ENCODE data around the gene NR5A2. TPM values are rescaled to one million over a fixed set of nuclear protein-coding genes. Genes with fewer than 3 reads are reported as not detected.

The NR5A2 gene
- total RNA-seq, 1 donor from 2014 or later: 2.0 TPM

- peaks cover 8% of the 10 kb centered on the region for H3K4me1 Mint-ChIP-seq (ENCODE audit: low read depth, unreplicated experiment)
- no peak overlapping the region for H3K4me3 Mint-ChIP-seq (ENCODE audit: unreplicated experiment)
- DNase-seq: no peak
- no peak overlapping the region for H3K27ac Mint-ChIP-seq (ENCODE audit: unreplicated experiment)
- TF ChIP-seq, protein P1, sequence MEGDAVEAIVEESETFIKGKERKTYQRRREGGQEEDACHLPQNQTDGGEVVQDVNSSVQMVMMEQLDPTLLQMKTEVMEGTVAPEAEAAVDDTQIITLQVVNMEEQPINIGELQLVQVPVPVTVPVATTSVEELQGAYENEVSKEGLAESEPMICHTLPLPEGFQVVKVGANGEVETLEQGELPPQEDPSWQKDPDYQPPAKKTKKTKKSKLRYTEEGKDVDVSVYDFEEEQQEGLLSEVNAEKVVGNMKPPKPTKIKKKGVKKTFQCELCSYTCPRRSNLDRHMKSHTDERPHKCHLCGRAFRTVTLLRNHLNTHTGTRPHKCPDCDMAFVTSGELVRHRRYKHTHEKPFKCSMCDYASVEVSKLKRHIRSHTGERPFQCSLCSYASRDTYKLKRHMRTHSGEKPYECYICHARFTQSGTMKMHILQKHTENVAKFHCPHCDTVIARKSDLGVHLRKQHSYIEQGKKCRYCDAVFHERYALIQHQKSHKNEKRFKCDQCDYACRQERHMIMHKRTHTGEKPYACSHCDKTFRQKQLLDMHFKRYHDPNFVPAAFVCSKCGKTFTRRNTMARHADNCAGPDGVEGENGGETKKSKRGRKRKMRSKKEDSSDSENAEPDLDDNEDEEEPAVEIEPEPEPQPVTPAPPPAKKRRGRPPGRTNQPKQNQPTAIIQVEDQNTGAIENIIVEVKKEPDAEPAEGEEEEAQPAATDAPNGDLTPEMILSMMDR (IDR thresholded peaks at IDR 0.05; ENCODE audit: partially characterized antibody, unreplicated experiment): no peak
- H3K27me3 Mint-ChIP-seq (ENCODE audit: unreplicated experiment): peaks cover 2% of the 10 kb centered on the region
- no peaks in the 10 kb centered on the region for H3K9me3 Mint-ChIP-seq (ENCODE audit: unreplicated experiment)
- H3K36me3 Mint-ChIP-seq (ENCODE audit: unreplicated experiment): no peaks in the 10 kb centered on the region
Measured at GRCh38 chr1:200178340-200178739, 150.8 kb downstream of the NR5A2 start.

GRCh38 chr1:200179126-200179780, 151.7 kb downstream of the NR5A2 start:
- Mint-ChIP-seq H3K27me3 (ENCODE audit: unreplicated experiment) (peaks cover 2% of the 10 kb centered on the region), H3K9me3 (ENCODE audit: unreplicated experiment) (no peaks in the 10 kb centered on the region)

DNA sequence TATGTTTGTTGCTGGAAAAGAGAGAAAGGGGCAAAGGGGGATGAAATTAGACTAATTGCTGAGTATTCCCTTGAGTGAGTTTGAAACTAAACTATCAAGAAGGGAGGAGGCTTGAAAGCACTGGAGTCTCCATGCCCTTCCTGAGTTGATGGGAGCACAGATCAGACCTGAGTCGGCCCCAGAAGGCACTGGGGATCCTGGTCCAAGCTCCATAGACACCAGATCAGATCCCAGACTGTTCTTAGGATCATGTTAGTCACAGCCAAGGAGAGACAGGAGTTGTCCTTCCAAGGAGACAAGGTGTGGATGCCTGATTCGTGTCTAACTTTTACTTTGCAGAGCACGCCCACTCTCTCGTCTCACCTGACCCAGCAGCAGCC, 152.3 kb downstream of the NR5A2 start:
- H3K4me1 Mint-ChIP-seq (ENCODE audit: low read depth, unreplicated experiment): peaks cover 1% of the 10 kb centered on the region
- H3K9me3 Mint-ChIP-seq (ENCODE audit: unreplicated experiment): no peaks in the 10 kb centered on the region
- no peaks in the 10 kb centered on the region for H3K36me3 Mint-ChIP-seq (ENCODE audit: unreplicated experiment)
- H3K4me3 Mint-ChIP-seq (ENCODE audit: unreplicated experiment): no peak overlapping the region
- TF ChIP-seq, protein P1 (IDR thresholded peaks at IDR 0.05; ENCODE audit: partially characterized antibody, unreplicated experiment): no peak
- peaks cover 2% of the 10 kb centered on the region for H3K27me3 Mint-ChIP-seq (ENCODE audit: unreplicated experiment)
- H3K27ac Mint-ChIP-seq (ENCODE audit: unreplicated experiment): no peak overlapping the region
- DNase-seq: no peak

More at GRCh38 chr1:200179126-200179780, 151.7 kb downstream of the NR5A2 start:
- Mint-ChIP-seq H3K36me3 (ENCODE audit: unreplicated experiment) (no peaks in the 10 kb centered on the region), H3K4me3 (ENCODE audit: unreplicated experiment) (no peak overlapping the region), H3K27ac (ENCODE audit: unreplicated experiment) (no peak overlapping the region), H3K4me1 (ENCODE audit: low read depth, unreplicated experiment) (peaks cover 1% of the 10 kb centered on the region)
- TF ChIP-seq, protein P1 (IDR thresholded peaks at IDR 0.05; ENCODE audit: partially characterized antibody, unreplicated experiment): no peak
- DNase-seq: no peak

DNA sequence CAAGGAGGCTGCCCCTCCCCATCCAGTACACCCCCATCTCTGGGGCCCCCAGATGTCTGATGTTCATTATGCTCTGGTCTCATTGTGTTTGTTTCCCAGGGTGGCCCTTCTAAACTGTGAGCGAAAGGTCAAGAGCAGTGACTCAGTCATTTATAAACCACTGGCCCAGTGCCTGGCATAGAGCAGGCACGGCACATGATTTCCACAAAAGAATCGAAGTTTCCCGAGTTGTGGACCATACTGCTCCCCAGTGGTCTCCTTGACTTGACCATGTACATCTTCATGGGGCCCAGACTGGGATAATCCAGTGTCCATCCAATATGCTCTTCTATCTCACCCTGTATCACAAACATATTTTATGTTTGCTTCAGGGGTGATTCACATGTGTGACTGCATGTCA, 153.3 kb downstream of the NR5A2 start:
- Mint-ChIP-seq H3K27me3 (ENCODE audit: unreplicated experiment) (peaks cover 2% of the 10 kb centered on the region), H3K27ac (ENCODE audit: unreplicated experiment) (no peak overlapping the region), H3K4me3 (ENCODE audit: unreplicated experiment) (no peak overlapping the region), H3K4me1 (ENCODE audit: low read depth, unreplicated experiment) (peaks cover 1% of the 10 kb centered on the region), H3K9me3 (ENCODE audit: unreplicated experiment) (peaks cover 3% of the 10 kb centered on the region), H3K36me3 (ENCODE audit: unreplicated experiment) (peaks cover 5% of the 10 kb centered on the region)
- DNase-seq: no peak
- TF ChIP-seq, protein P1 (IDR thresholded peaks at IDR 0.05; ENCODE audit: partially characterized antibody, unreplicated experiment): no peak

GRCh38 chr1:200181861-200182260, 154.4 kb downstream of the NR5A2 start:
- TF ChIP-seq, protein P1 (IDR thresholded peaks at IDR 0.05; ENCODE audit: partially characterized antibody, unreplicated experiment): no peak
- Mint-ChIP-seq H3K27me3 (ENCODE audit: unreplicated experiment) (peaks cover 2% of the 10 kb centered on the region), H3K4me3 (ENCODE audit: unreplicated experiment) (no peak overlapping the region), H3K9me3 (ENCODE audit: unreplicated experiment) (peaks cover 5% of the 10 kb centered on the region), H3K4me1 (ENCODE audit: low read depth, unreplicated experiment) (peaks cover 1% of the 10 kb centered on the region), H3K27ac (ENCODE audit: unreplicated experiment) (no peak overlapping the region), H3K36me3 (ENCODE audit: unreplicated experiment) (peaks cover 11% of the 10 kb centered on the region)
- DNase-seq: no peak

Data from glutamatergic neuron (in vitro differentiated cells).